NCI-H2227 (cell line): ENCODE results near the gene MDC1.

Experiments used
- DNase-seq: peaks from one replicate; lab custom pipeline; 2025; ENCODE audit not compliant: unreplicated experiment; lab: John Stamatoyannopoulos, UW

MDC1 gene

DNA sequence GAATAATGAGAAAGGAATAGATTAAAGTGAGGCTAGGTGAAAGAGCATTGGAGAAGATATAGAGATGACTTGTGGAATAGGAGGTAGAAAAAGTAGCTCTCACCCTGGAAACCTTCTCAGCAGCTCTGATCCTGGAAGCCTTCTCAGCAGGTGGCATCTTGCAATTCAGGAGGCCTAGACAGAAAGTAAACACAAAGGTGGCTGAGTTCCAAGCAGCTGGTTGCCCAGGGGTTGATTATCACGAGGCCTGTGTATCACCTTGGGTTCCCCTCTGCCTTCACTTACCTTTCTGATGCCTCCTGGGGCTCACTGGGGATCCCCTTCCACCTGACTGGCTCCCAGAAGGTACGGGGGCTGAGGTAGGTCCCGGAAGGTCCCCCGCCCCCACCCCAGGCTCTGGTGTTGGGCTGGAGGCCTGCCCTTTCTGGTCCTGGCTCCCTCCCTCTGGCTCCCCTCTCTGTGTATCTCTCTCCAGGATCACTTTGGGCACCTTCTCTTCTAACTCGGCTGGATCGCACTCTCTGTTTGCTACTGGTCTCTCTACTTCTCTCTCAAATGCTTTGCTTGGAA lies 9.7 kb downstream of the MDC1 start:
- DNase-seq: peak; percentile 16

GRCh38 chr6:30705620-30706019 lies 11.5 kb downstream of the MDC1 start:
- no peak for DNase-seq

GRCh38 chr6:30703821-30704220 lies 13.3 kb downstream of the MDC1 start:
- DNase-seq: no peak

DNA sequence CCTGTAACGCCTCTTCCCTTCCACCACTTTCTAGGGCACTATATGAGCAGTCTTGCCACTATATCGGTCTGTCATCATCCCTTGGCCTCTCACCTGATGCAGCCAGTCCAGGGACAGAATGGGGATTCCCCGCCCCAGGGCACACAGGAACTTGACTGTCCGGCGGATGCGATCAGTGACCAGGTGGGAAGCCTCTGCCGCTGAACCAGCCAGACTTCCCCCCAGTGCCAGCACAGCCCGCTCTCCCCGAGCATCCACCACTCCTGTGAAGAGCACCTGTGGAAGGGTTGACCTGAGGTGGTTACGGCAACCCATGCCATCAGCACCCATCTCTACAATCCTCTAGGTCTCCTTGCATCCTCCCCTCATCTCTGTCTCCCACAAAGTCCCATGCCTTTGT lies 14.1 kb downstream of the MDC1 start:
- no peak for DNase-seq

DNA sequence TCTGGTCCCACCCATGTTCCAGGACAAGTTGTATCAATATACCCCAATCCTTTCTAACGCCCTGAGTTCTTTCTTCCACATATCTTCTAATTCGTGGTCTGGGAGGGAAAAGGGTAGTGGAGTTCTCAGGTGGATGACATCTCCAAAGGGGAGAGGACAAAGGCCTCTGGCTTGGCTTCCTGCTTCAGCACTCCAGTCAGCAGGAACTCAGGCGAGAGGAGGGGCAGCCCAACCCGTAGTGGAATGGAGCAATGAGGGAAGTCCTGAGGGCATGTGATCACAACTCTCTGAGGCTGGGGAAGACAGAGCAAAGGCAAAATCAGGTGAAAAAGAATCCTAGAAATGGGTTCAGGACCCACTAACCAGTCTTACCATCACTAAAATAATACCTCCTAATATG lies 16.7 kb downstream of the MDC1 start:
- DNase-seq: no peak

- DNase-seq: no peak
These were observed 20.6 kb downstream of the MDC1 start for GRCh38 chr6:30696432-30696831.

DNA sequence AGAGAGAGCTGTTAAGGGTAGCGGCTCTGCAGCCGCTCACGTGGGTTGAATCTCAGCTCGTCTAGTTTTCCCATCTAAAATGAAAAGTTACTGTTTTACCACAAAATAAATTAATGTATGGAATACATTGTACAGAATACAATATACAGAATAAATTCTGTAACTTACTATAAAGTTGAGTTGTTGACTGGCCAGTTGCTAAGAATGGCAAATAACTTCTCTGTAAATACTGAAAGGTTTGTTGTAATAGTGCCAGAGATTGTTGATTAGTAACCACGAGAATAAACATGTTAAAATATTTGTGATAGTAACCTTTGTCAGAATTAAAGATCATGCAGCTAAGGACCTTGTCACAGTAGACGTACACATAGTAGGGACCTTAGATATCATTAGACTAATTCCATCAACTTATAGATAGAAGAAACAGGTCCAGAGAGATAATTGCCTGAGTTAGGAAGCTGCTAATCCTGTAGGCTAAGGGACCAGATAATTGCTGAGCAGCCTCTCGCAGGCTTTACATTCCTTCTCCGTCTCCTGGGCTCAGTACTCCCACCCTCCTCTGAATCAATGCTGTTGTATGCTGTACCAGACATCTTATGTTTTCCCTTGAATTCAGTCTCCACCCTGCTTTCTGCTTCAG lies 25.8 kb downstream of the MDC1 start:
- DNase-seq: peak; percentile 47

- peak; percentile 94 for DNase-seq
These were observed 26.5 kb downstream of the MDC1 start, which contains the start of gene NRM for GRCh38 chr6:30690403-30691207. TSS of gene NRM (minus strand) at chr6:30690984. CDS start at chr6:30690974, 10 bp downstream.

DNA sequence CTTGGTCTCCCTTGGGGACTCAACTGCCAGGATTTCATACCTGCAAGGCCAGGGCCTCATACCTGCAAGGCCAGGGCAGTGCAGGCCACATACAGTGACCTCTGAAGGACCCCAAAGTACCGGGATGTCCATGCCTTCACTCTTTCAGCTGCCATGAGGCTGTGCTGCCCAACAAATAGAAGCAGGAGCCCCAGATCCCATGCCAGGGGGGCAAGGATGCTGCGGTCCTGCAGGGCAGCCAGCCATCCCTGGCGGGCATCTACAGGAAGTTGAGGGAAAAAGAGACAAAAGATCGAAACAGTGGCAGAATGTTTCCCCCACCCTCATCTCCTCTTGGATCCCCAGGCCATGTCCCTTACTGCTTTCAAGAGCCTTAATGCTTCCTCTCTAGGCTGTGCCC lies 27.1 kb downstream of the MDC1 start:
- DNase-seq: no peak

- DNase-seq: no peak
These were observed 27.8 kb downstream of the MDC1 start for GRCh38 chr6:30689022-30689865.

GRCh38 chr6:30688569-30688968 lies 28.5 kb downstream of the MDC1 start:
- DNase-seq: no peak

DNA sequence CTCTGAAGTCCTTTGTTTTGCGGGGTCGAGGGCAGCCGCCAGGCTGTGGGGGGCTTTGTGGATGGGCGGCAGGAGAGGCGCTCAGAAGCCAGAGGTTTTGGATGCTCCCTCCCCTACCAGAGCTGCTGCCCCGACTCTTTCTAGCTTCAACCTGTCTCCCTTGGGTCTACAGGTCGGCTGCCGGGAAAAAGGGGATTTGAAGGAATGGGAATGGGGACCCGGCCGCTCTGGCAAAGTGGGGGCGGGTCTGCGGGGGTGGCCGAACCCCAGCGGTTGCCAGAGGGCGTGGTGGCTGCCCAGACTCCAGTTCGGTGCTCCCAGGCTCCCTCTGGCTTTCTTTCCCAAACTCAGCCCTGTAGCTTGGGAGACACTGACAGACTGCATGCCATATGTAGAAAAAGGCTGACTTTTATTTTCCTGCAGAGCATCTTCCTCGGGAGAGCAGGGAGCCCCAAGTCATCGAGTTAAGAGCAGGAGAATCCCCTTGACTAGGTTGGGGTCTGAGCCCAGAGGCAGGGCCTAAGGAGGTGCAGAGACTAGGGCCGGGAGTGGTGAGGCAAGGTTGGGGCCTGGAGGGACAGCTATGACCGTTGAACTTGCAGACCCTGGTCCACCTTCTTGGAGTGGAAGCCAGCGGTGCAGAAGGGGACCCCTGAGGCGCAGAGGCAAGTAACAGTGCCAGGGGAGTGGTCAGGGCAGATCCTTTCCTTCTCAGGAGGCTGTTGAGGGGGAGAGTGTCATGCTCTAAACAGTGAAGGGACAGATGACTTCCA lies 29.2 kb downstream of the MDC1 start:
- DNase-seq: peak; percentile 56

DNA sequence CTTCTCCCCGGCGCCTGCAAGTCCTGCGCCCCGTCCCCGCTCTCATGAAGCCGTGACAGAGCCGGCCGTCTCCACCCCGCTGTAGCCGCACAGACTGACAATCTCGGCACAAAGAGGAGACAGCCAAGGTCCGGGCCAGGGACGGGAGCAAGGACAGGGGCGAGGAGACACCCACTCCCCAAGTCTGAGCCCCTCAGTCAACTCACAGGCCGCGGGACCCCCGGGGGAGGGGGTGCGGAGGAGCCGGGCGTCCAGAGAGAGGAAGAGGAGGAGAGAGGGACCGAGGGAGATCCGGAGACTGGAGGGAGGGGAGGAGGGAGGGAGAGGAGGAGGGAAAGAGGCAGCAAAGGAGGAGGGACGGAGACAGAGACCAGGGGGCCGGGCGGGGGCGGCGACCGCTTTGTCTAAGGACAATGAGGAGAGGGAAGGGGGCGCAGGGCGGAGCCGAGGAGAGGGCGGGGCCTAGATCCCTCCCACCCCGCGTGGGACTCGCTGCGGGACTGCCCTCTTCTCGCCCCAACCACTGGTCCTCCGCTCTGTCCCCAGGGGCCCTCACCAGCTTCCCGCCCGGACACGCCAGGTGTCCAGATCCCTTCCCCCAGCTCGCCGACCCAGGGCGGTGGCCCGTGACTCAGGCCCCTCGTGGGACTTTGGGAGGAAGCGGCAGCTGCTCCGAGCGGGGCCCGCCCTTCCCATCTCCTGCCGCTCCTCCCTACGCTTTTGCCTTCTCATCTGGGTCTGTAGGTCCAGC lies 30.0 kb downstream of the MDC1 start:
- DNase-seq: peak; percentile 88

DNA sequence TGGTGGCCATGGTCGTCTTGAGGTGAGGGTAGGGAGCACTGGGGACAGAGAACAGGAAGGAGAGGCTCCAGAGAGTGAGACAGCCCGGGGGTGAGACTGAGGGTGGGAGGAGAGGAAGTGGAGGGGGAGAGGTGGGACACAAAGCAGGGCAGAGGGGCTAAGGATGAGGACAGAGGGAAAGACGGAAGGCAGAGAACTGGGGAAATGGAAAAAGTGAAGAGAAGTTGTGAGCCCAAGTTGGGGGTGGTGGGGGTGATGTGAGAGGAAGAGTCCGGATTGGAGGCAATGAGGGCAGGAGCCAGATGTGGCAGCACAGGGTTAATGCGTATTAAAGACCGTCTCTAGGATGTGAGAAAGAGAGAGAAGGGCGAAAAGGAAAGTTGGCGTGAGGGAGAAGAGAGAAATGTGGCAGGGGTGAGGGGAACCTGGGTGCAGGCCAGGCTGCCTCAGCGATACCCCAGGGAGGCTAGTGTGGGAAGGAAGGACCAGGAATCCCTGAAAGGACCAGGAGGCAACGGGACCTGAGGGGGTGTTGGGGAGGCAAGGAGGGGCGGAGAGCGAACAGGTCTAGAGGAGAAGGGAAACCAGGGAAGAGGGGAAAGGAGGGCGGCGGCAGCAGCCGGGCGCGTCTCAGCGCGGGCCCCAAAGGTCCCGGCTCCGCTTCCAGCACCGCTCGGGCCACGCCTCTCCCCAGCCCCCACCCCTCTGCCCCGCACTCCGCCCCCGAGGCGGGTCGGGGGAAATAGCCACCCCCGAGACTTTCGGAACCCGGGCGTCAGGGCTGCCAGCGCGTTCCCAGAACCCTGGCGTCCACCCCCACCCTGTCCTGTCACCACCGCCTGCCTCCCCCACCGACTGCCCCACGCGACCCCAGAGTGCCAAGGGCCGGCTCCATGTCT lies 30.8 kb downstream of the MDC1 start, which contains the start of gene PPP1R18:
TSS of gene PPP1R18 (minus strand) at position 637 of the 899 bp plus-strand sequence. CDS start at position 10, 627 bp downstream.
- peak; percentile 75 for DNase-seq

- no peak for DNase-seq
These were observed 31.7 kb downstream of the MDC1 start for GRCh38 chr6:30685157-30686008.

DNA sequence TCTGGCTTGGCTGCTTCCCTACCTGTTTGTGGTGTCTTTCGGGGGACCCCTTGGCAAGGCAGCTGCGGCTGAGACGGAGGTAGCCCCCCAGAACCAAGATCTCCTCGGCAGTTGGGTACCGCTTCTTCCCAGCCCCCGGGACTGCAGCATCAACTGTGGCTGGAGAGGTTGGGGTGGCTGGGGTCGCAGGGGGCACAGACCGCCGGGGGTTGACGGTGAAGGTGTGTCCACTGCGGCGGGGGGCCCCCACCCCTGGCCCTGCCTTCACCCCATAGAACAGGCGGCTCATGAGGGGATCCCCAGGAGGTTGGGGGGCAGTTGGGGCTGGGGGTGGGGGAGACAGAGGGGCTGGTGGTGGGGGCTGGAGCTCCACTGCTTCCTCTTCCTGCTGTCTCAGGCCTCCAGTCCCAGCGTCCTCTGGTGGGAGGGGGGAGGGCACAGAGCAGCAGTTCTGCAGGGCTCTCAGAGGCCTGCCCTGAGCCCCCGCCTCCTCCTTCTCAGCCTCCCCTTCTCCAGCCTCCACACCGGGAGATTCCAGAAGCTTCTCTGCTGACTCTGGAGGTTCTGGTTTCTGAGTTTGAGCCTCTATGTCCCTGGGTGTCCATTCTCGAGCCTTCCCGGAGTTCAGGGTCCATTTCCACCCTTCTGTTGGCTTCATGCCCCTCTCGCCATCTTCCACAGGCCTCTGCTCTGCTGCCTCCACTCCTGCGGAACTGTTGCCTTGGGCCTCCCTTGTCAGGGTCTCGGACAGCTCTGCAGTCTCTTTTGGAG lies 32.5 kb downstream of the MDC1 start:
- no peak for DNase-seq

DNA sequence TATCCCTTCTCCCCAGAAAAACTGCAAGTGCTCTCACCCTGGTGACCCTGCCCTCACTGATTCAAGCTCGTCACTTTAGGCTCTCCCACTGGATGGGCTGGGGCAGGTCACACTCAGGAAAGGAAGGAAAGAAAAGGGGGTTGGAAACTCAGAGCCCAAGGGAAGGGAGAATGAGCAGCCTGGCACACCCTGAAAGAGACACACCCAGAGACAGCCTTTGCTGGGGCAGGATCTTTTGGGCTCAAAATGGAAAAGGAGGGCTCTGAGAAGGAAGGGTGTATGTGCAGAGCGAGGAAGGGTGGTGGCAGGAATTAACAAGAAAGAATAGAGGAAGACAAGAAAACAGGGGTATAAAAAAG lies 33.1 kb downstream of the MDC1 start:
- DNase-seq: no peak
